ENCODE results near the gene FUT6.
"Not testable (repeated sequence)": the region's sequence is repeated elsewhere in the genome, so short reads cannot be mapped to it uniquely, and the experiment has no call there.

The FUT6 gene

DNA sequence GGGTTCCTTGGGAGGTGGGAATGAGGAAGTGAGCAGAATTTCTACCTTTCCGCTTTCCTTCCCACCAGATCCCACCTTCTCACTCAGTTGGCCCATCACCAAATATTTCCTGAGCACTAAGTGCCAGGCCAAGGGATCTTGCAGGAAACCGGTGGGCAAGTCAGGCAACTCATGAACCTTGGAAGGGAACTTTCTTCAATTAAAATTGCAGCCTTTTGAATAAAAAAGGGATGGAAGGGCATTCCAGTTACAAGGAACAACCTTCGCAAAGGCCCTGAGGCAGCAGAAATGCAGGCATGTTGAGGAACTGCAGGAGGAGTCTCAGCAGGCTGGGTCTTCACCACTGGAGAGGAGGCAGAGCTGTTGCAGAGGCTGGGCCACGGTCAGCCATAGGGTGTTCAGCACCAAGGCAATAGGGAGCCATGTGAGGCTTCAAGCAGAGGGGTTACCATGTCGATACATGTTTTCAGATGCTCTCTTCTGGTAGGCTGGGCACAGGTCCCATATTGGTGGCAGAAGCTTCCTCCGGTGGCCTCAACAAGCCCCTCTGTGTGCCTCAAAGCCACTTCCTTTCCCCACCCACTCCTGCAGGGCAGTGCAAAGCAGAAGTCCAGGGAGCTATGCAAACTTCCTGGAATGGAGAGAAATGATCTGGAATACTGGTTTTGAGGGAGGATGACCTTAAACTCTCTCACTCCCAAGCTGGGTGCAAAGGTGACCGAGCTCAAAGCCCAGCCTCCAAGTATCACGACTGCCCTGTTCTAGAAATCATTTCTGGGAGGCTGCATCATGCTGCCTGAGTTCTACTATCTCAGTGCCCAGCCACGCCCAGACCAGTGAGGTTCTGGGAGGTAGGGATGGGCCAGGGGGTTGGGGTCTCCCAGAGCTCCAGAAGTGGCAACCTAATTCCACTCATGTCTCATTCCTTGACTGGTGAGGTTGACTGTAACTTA is at the start of gene FUT6:
FUT6 (minus strand) TSS at position 638 of the 953 bp plus-strand sequence. CDS start 7,135 bp downstream, outside the sequence.
- DNase-seq, result no peak

- DNase-seq, result not testable (repeated sequence)
These were observed 44.7 kb upstream of the FUT6 start for GRCh38 chr19:5884065-5884811.

DNA sequence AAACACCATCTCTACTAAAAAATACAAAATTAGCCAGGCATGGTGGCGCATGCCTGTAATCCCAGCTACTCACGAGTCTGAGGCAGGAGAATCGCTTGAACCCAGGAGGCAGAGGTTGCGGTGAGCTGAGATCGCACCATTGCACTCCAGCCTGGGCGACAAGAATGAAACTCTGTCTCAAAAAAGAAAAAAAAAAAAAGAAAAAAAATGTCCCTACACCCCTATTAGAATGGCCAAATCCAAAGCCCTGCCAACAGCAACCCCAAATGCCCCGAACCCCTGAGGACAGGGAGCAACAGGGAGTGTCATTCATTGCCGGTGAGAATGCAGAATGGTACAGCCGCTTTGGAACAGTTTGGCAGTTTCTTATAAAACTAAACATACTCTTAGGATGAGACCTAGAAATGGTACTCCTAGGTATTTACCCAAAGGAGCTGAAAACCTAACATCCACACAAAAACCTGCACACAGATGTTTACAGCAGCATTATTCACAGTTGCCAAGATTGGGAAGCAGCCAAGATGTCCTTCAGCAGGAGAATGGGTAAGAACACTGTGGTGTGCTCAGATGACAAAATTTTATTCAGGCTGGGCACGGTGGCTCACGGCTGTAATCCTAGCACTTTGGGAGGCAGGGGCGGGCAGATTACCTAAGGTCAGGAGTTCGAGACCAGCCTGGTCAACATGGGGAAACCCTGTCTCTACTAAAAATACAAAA is 43.8 kb upstream of the FUT6 start:
- DNase-seq, result peak; percentile 62

GRCh38 chr19:5882421-5882968 is 43.0 kb upstream of the FUT6 start:
- no peak for DNase-seq

- no peak for DNase-seq
These were observed 42.2 kb upstream of the FUT6 start for GRCh38 chr19:5881543-5882299.

GRCh38 chr19:5880604-5881078 is 41.1 kb upstream of the FUT6 start:
- DNase-seq, result peak; percentile 20

GRCh38 chr19:5880196-5880595 is 40.7 kb upstream of the FUT6 start:
- DNase-seq, result no peak

DNA sequence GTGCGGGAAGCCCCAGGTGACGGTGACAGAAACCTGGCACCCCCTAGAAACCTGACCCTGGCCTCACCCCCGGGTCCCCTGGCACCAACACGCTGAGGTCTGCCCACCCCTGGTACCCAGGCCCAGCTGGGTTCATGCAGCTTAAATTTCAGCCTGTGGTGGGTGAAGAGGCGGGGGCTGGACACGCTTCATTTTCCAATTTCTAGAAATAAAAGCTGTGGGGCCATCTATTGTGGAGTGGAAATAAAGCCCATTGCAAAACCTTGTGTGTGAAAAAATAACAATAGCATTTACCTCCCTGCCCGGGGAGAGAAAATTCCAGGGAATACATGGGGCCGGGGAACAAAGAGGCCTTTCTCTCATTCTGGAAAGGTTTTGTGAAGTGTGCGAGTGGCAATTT is 38.4 kb upstream of the FUT6 start:
- no peak for DNase-seq

DNA sequence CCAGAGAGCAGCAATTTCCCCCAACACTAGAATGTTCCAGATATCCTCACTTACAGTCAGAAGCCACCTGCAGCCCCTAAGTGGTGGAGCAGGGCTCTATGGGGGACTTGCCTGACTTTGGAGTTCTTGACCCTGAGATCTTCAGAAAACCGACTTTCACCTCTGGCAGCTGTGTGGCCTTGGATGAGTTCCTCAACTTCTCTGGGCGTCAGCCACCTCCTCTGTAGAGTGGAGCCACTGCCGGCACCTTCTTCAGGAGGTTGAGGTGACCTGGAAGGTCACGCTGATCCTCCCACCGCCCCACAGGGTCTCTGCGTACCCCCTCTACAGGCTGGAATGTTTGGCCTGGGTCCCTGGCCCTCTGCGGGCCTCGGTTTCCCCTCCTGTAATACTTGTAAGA is 37.9 kb upstream of the FUT6 start:
- no peak for DNase-seq

- not testable (repeated sequence) for DNase-seq
These were observed 35.0 kb upstream of the FUT6 start for GRCh38 chr19:5874496-5874895.

DNA sequence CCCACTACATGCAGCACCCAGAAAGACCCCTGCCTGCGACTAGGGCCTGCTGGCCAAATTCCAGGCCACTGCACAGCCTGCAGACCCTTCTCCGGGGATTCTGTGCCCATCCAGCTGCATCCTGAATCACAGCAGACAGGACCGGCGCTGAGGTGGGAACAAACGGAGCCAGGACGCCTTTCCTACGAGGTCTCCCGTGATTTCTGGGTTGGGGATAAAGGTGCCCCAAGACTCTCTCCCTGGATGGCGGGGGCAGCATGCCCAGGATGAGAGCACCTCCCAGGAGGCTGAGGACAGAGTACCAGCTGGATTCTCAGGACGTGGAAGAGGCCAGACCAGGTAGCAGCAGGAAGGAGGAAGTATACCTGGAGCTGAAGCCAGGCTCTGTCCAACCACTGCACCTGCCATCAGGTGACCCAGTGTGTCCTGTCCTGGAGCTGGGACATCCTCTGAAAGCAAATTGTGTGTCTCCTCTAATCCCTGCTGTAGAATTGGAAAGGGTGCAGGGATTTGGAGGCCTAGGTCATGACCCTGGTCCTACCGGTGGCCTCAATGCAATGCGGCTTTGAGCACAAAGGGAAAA is 34.2 kb upstream of the FUT6 start:
- DNase-seq, result no peak

DNA sequence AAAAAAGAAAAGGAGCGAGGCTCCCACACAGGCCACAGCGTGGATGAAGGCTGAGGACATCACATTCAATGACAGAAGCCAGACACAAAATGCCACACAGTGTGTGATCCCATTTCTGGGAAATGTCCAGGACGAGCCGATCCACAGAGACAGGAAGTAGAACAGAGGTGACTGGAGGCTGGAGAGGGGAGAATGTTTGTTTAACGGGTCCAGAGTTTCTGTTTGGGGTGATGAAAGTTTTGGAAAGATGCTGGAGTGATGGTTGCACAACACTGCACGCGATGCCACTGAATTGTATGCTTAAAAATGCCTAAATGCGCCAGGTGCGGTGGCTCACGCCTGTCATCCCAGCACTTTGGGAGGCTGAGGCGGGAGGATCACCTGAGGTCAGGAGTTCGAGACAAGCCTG is 31.5 kb upstream of the FUT6 start:
- DNase-seq, result no peak

GRCh38 chr19:5867201-5868136 is 28.0 kb upstream of the FUT6 start:
- peak; percentile 34 for DNase-seq

DNA sequence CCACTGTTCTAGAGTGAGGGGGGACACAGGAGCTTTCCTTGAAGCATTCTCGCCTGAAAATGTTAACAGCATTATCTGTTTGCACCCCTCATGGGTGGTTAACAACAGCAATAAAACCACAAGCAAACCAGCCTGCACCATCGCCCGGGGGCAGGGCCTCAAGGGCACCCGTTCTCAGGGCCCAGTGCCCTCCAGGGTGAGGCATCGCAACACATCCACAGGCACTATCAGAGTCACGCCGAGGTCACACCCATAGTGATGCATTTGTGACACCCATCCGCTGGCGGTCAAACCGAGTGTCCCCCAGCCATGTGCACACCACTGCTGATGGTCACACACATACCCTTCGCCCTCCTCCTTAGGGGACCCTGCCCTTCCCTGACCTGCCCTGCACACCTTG is 26.3 kb upstream of the FUT6 start:
- no peak for DNase-seq

- DNase-seq, result no peak
These were observed 25.4 kb upstream of the FUT6 start for GRCh38 chr19:5864725-5865486.

DNA sequence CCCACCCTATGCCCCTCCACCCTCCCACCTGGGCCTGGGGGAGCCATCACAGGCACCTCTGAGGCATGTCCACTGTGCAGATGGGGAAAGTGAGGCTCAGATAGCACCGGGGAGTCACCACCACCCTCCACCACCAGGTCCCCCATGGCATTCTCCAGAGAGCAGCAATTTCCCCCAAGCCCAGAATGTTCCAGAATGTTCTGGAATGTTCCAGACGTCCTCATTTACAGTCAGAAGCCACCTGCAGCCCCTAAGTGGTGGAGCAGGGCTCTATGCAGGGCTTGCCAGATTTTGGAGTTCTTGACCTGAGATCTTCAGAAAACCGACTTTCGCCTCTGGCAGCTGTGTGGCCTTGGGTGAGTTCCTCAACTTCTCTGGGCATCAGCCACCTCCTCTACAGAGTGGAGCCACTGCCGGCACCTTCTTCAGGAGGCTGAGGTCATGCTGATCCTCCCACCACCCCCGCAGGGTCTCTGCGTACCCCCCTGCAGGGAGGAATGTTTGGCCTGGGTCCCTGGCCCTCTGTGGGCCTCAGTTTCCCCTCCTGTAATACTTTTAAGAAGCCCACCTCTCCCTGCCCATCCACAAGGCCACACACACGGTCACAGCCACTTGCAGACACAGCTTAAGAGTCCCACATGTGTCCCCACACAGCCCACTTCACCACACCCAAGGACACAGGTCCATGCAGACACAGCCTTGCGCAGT is 24.7 kb upstream of the FUT6 start:
- DNase-seq, result no peak

DNA sequence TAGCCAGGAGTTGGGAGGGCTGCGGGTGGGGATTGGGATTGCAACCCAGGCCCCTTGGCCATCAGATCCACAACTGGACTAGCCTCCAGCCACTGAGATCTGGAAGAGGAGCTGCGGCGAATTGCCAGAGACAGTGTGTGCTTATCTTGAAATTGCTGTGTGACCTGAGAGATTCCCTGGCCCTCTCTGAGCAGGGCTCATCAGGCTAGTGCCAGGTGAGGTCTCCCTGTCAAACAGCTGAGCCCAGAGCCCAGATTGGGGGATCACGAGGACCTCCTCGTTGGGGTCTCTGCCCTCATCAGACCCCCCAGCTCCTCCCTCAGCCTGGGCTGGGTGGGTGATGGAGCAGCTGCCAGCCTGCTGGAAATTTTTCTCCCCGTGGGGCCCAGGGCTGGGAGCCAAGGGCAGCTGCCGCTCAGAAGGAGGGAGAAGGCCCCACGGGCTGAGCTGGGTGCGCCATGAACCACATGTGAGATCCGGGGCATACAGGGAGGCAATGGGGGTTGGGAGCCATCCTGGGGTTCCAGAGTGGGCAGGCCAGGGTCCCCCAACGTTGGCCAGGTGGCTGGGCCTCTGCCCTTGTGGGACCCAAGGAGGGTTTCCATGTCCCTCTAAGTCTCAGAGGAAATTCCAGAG is 23.6 kb upstream of the FUT6 start:
- no peak for DNase-seq
